ENCODE data around the gene LAMA4. TPM values are rescaled to one million over a fixed set of nuclear protein-coding genes. Genes with fewer than 3 reads are reported as not detected.

LAMA4 gene
- total RNA-seq, 1 experiment from 2014 or later = 89.9 TPM

- Mint-ChIP-seq H3K9me3 (ENCODE audit: low read depth, unreplicated experiment) (no peaks in the 10 kb centered on the region), H3K27me3 (ENCODE audit: unreplicated experiment) (no peaks in the 10 kb centered on the region), H3K27ac (ENCODE audit: unreplicated experiment) (no peak overlapping the region), H3K36me3 (ENCODE audit: insufficient read depth, unreplicated experiment) (peaks cover 32% of the 10 kb centered on the region), H3K4me3 (ENCODE audit: low read depth, unreplicated experiment) (no peak overlapping the region), H3K4me1 (ENCODE audit: low read depth, unreplicated experiment) (peaks cover 11% of the 10 kb centered on the region)
- DNase-seq = no peak
- CTCF ChIA-PET = no interaction called here
- intact Hi-C loops (cut with micrococcal nuclease; ENCODE audit: unreplicated experiment) = no loop called here
- TF ChIP-seq, protein P1, sequence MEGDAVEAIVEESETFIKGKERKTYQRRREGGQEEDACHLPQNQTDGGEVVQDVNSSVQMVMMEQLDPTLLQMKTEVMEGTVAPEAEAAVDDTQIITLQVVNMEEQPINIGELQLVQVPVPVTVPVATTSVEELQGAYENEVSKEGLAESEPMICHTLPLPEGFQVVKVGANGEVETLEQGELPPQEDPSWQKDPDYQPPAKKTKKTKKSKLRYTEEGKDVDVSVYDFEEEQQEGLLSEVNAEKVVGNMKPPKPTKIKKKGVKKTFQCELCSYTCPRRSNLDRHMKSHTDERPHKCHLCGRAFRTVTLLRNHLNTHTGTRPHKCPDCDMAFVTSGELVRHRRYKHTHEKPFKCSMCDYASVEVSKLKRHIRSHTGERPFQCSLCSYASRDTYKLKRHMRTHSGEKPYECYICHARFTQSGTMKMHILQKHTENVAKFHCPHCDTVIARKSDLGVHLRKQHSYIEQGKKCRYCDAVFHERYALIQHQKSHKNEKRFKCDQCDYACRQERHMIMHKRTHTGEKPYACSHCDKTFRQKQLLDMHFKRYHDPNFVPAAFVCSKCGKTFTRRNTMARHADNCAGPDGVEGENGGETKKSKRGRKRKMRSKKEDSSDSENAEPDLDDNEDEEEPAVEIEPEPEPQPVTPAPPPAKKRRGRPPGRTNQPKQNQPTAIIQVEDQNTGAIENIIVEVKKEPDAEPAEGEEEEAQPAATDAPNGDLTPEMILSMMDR (IDR thresholded peaks at IDR 0.05; ENCODE audit: unreplicated experiment) = no peak
- BruUV-seq (replicated peaks) = no TSS peak
These were observed 139.7 kb downstream of the LAMA4 start for GRCh38 chr6:112114577-112115223.

DNA sequence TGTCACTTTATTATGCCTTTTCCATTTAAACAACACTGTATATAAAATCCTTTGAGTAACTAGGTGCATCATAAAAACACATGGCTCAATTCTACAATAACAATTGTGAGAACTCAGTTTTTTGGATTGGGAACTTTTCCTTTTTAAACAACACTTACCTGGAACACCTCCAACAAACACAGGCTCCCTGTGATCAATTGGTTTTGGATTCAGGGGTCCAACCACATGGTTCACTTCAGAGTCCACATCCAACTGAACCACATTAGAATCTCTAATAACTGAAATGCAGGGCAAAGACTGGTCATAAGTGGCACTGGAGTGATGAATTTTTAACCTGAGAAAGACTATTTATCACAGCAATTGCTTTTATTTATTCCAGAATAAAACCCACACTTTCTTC, 140.4 kb downstream of the LAMA4 start:
- H3K4me3 Mint-ChIP-seq (ENCODE audit: low read depth, unreplicated experiment) = no peak overlapping the region
- H3K9me3 Mint-ChIP-seq (ENCODE audit: low read depth, unreplicated experiment) = no peaks in the 10 kb centered on the region
- CTCF ChIA-PET = no interaction called here
- H3K27me3 Mint-ChIP-seq (ENCODE audit: unreplicated experiment) = no peaks in the 10 kb centered on the region
- BruUV-seq (replicated peaks) = no TSS peak
- intact Hi-C loops (cut with micrococcal nuclease; ENCODE audit: unreplicated experiment) = no loop called here
- peaks cover 11% of the 10 kb centered on the region for H3K4me1 Mint-ChIP-seq (ENCODE audit: low read depth, unreplicated experiment)
- TF ChIP-seq, protein P1 (IDR thresholded peaks at IDR 0.05; ENCODE audit: unreplicated experiment) = no peak
- DNase-seq = no peak
- H3K27ac Mint-ChIP-seq (ENCODE audit: unreplicated experiment) = no peak overlapping the region
- H3K36me3 Mint-ChIP-seq (ENCODE audit: insufficient read depth, unreplicated experiment) = peaks cover 27% of the 10 kb centered on the region

- H3K27me3 Mint-ChIP-seq (ENCODE audit: unreplicated experiment) = no peaks in the 10 kb centered on the region
- CTCF ChIA-PET = no interaction called here
- BruUV-seq (replicated peaks) = no TSS peak
- no peak for DNase-seq
- intact Hi-C loops (cut with micrococcal nuclease; ENCODE audit: unreplicated experiment) = no loop called here
- no peak overlapping the region for H3K27ac Mint-ChIP-seq (ENCODE audit: unreplicated experiment)
- TF ChIP-seq, protein P1 (IDR thresholded peaks at IDR 0.05; ENCODE audit: unreplicated experiment) = no peak
- H3K9me3 Mint-ChIP-seq (ENCODE audit: low read depth, unreplicated experiment) = no peaks in the 10 kb centered on the region
- H3K4me1 Mint-ChIP-seq (ENCODE audit: low read depth, unreplicated experiment) = peaks cover 11% of the 10 kb centered on the region
- peaks cover 22% of the 10 kb centered on the region for H3K36me3 Mint-ChIP-seq (ENCODE audit: insufficient read depth, unreplicated experiment)
- no peak overlapping the region for H3K4me3 Mint-ChIP-seq (ENCODE audit: low read depth, unreplicated experiment)
These were observed 140.9 kb downstream of the LAMA4 start for GRCh38 chr6:112113431-112113830.

DNA sequence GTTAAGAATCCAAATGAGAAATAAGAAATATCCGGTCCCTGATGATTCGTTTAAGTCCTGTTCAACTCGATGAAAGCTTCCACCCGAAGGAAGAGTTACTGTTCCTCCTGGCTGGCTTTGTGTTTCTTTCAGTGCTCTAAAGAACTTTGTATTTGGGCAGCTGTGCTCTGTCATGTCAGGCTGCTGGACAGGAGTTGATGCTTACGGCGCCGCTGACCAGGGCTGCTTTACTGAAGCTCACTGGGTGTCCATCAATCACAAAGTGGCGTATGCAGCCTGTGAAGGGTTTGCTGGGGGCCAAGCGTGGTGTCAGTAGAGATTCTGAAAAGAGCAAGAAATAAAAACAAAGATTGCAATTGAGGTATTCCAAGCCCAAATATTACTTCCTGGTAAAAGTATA, 145.1 kb downstream of the LAMA4 start:
- intact Hi-C loops (cut with micrococcal nuclease; ENCODE audit: unreplicated experiment) = no loop called here
- Mint-ChIP-seq H3K9me3 (ENCODE audit: low read depth, unreplicated experiment) (no peaks in the 10 kb centered on the region), H3K36me3 (ENCODE audit: insufficient read depth, unreplicated experiment) (peaks cover 4% of the 10 kb centered on the region), H3K27ac (ENCODE audit: unreplicated experiment) (no peak overlapping the region), H3K27me3 (ENCODE audit: unreplicated experiment) (no peaks in the 10 kb centered on the region), H3K4me3 (ENCODE audit: low read depth, unreplicated experiment) (no peak overlapping the region), H3K4me1 (ENCODE audit: low read depth, unreplicated experiment) (no peaks in the 10 kb centered on the region)
- TF ChIP-seq, protein P1 (IDR thresholded peaks at IDR 0.05; ENCODE audit: unreplicated experiment) = no peak
- BruUV-seq (replicated peaks) = no TSS peak
- CTCF ChIA-PET = no interaction called here
- DNase-seq = no peak
